HUDEP-2 (cell line): ENCODE data around the gene SLC37A1.

Experiments used
- DNase-seq, 76 experiments: peaks; one replicate each; lab custom pipeline; 2025; ENCODE audit not compliant: unreplicated experiment in 76 of 76; lab: John Stamatoyannopoulos, UW

Gene SLC37A1

GRCh38 chr21:42476388-42477331 is 37.0 kb upstream of the SLC37A1 start:
- DNase-seq: no peak

- no peak for DNase-seq
These were observed 35.1 kb upstream of the SLC37A1 start for GRCh38 chr21:42478504-42478903.

DNA sequence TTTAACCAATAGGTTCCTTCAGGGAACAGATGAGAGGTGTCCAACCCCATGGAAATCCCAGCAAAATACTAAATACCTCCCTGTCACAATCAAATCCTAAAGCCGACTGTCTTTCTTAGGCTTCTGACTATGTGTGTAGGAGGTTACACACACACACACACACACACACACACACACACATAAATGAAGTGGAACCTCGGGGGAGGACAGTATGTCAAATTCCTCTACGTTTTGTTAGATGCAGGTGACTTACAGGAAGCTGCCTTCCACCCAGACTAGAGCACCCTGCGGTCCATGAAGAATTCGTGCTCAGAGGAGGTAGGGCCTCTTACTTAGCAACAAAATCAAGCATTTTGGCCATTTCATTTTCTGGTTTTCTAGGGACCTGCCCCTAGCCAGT is 34.1 kb upstream of the SLC37A1 start:
- no peak for DNase-seq

- no peak for DNase-seq
These were observed 32.9 kb upstream of the SLC37A1 start for GRCh38 chr21:42480736-42481135.

DNA sequence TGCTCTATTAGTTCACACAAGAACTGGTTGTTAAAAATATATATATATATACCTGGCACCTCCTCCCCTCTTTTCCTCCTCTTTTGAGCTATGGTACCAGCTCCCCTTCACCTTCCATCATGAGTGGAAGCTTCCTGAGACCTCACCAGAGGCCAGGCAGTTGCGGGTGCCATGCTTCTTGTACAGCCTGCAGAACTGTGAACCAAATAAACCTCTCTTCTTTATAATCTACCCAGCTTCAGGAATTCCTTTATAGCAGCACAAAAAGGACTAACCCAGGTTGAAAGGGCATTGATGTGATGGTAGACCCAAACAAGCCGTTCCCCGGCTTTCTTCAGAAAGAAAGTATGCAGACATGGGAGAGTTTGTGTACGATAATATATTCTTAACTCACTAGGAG is 32.5 kb upstream of the SLC37A1 start:
- no peak for DNase-seq

DNA sequence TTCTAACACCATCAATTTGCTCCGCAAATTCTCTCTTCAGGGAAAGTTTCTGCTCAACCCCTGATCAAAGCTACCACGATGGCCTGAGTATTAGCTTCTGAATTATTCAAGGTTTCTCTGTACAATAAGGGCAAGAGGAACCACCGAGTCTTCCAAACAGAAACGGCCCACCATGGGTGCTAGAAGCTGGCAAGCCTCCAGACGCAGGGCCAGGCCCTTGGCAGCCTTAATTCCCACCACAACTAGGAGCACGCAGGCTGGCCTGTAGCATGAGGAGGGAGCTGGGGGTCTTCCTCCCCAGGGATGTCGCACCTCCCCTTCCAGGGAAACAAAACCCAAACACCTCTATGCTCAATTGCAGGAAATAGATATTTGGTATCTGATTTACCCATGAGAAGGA is 28.7 kb upstream of the SLC37A1 start:
- DNase-seq: no peak

DNA sequence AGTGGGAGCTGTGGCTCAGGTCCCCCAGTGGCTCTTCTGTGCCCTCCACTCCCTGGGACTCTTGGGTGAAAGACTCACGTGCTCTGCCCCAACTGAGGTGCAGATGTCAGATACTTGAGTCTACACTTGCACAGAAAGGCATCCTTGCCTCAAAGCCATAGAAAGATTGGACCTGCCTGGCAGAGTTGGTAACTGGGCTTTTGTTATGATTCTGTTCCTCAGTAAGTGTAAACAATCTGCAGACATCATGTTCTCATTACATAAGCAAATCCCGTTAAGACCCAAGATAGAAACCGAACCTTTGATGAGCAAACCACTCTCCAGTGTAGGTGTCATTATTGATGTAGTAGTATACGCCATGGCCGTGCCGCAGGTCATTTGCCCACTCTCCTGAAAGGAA is 27.6 kb upstream of the SLC37A1 start:
- no peak for DNase-seq

- DNase-seq: no peak
These were observed 27.1 kb upstream of the SLC37A1 start for GRCh38 chr21:42486531-42486930.

GRCh38 chr21:42489006-42489563 is 24.6 kb upstream of the SLC37A1 start:
- DNase-seq: no peak

DNA sequence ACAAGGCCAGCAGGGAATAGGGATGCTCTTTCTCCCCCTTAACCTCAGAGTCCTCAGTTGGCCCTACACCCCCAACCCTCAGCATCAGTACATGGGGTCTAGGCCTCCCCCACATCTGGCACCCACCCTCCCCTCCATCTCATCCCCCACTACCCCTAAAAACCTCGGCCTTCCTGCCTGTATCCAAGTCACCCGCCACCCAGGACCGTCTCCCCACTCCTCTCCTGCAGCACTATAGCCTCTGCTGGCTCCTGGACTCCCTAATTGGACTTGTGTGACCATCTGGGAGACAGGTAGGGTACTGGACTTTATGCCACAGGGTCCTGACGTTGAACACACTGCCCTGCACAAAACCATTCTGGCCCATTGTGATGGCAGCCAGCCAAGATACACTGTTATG is 23.7 kb upstream of the SLC37A1 start:
- DNase-seq: no peak

DNA sequence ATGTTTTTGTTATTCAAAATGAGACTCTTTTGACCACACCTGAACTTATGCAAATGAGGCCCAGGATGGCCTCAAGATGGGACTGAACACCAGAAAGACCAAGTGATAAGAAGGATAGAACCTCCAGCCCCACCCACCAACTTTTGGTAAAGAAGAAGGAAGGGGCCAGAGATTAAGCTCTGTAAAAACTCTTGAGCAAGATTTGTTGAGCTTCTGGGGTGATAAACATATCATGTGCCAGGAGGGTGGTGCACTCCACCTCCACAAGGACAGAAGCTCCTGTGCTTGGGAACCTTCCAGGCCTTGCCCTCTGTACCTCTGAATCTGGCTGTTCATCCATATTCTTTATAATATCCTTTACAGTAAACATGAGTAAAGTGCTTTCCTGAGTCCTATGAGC is 22.9 kb upstream of the SLC37A1 start:
- peak in 45 of 76 experiments; percentile 9 to 63 (median 39) for DNase-seq

GRCh38 chr21:42491328-42491727 is 22.3 kb upstream of the SLC37A1 start:
- DNase-seq: no peak

DNA sequence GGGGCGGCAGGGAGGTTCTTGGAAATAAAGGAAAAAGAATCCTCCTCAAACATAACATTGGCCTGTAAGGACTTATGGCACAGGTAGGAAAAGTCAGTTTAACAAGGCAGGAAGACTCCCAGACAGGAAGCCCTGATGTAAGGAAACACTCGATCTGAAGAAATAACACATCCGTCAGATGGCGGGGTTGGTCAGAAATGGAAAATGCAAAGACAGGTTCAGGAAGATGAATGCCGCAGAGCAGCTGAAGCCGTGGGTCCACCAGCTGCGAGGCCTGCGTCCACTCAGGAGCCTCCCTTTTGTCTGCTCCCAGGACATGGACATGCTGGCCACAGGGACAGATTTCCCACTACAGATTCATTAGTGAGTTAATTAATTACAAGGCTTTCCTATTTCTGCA is 21.5 kb upstream of the SLC37A1 start:
- DNase-seq: no peak

GRCh38 chr21:42493109-42494060 is 20.3 kb upstream of the SLC37A1 start:
- DNase-seq: no peak

- DNase-seq: no peak
These were observed 18.6 kb upstream of the SLC37A1 start for GRCh38 chr21:42495027-42495426.

DNA sequence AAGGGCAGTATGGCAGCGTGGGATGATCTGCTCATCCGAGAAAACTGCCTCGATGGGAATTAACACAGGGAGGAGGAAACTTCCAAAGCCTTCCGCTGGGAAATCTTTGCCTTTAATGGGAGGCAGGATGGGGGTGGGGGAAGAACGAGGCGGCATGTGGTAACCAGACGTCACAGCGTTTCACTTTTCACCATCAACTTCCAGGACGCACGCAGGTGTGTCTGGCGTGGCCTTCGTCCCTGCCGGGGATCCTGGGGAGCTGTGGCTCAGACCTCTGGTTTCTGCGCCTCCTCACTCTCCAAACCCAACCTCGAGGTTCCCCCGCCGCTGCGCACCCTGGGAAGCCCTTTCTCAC is 17.9 kb upstream of the SLC37A1 start:
- DNase-seq: no peak

DNA sequence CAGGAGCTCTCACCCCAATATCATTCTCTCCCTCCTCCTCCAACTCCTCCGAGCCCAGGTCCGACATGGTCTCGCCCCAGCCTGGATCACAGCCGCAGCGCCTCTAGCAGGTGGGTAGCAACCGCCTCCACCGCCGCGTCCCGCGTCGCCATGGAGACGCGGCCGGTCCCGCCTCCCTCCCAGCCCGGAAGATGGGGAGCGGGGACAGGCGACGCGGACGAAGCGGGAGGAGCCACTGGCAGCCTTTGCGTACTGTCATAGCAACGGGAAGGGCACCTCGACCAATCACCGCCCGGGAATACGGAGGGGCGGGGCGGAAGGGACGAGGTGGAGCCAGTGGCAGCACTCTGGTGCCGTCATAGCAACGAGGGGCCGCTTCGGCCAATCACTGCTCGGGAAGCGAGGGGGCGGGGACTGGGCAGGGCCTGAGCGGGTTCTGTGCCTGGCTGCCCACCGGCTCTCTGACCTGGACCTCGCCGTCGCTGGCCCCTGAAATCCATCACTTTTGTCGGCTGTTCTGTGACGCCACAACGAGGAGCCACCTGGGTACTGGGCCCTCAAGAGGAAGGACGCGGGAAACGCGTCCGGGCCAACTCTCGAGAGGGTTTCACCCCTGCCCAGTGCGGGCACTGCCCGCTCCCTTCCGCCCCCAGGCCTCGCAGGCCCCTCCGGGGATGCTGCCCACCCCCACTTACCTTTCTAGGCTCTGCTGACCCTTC is 17.4 kb upstream of the SLC37A1 start, which contains the start of gene RSPH1:
TSS of gene RSPH1 (minus strand) at position 105 of the 719 bp plus-strand sequence. CDS start at position 67, 38 bp downstream.
- DNase-seq: peak in 75 of 76 experiments; percentile 80 to 100 (median 100)

- DNase-seq: no peak
These were observed 16.8 kb upstream of the SLC37A1 start for GRCh38 chr21:42496839-42497202.

DNA sequence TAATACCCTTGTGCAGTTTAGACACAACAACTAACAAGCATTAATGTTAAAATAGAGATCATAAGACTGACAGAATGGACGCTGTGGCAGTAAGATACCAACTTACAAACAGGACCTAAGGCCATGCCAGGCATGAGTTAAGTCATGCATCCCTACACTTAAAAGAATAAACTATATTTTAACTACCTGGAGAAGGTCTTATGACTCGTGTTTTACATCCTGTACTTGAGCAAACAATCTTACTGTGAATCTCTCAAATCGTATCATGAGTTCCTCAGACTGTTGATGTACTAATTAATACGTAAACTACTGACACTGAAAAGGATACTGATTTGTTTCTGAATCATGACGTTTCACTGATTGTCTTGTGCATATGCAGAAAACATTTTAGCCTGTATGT is 15.6 kb upstream of the SLC37A1 start:
- DNase-seq: no peak

GRCh38 chr21:42499444-42500112 is 14.1 kb upstream of the SLC37A1 start:
- no peak for DNase-seq
